GM18508 (cell line): Measurements from ENCODE around the gene KCNQ2.

Experiments
- ATAC-seq: cut with Tn5 transposase; IDR thresholded peaks from one replicate; pipeline ENCODE4 v1.9.1; 2021; ENCODE audit warnings: moderate number of reproducible peaks; ENCODE audit not compliant: insufficient read depth, unreplicated experiment

Gene KCNQ2

DNA sequence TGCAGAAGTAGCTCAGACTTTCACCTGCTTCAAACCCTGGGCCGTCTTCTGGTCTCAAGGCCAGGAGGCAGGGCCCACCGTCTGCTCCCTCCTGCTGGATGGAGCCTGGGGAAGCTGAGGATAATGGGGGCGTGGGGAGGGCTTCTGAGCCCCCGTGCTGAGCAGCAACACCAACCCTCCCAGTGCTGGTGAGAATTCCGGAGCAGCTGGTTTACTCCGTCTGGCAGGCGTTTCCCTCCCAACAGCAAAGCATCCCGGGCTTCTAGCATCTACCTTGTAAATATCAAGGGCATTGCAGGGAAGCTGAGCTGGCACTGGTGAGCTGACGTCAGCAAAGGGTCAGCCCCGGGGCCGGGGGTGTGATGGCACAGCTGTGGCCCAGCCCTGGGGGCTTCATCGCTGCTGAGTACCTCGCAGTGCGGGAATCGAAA lies 94.5 kb downstream of the KCNQ2 start:
- ATAC-seq = no peak

- ATAC-seq = no peak
These were observed 95.1 kb downstream of the KCNQ2 start for GRCh38 chr20:63377256-63377941.

DNA sequence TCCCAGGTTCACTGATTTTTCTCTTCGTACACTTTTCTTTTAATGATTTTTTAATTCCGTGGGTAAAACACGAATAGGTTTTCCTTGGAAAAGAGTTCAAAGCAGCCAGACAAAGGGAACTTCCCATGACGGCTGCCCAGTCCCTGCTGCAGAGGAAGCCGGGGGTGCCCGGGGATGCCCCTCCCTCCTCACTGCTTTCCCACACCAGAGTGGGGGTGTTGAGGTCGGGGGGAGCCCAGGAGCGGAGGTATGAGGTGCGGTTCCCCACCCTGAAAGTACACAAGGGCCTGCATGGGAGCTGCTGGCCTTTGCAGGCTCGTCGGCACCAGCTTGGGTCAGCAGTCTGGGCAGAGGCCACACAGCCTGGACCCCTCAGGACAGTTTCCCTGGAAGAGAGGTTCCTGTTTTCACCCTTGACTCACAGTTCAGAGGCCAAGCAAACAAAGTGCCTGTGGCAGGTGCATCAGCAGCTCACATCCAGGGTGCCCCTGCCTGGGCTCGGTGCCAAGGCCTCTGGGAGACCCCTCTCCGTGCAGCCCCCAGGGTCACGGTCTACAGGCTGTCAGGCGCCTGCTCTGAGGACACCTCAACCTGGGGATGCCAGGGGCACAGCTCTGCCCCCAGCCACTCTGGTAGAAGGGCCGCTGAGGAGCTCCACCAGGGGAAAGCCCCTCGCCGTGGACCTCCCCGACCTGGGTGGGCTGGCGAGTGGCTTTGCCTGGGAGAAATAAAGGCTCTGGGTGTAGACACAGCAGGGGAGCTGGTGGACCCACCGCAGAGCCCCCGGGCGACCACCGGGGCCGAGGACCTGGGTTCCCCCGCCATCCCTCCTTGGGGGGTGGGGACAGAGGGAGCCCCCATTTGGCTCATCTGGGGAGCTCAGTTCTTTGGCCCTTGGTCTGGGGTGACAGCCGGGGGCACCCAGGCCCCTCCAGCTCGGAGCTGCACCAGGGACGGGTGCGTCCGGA lies 95.9 kb downstream of the KCNQ2 start:
- no peak for ATAC-seq

DNA sequence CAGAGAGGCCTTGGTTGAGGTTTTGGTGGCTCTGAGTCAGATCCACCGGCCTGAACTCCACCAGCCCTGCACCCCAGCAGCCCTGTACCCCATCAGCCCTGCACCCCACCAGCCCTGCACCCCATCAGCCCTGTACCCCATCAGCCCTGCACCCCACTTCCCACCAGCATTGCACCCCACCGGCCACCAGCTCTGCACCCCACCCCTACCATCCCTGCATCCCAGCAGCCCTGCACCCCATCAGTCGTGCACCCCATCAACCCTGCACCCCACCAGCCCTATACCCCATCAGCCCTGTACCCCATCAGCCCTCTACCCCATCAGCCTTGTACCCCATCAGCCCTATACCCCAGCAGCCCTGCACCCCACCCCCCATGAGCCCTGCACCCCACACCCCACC lies 97.0 kb downstream of the KCNQ2 start:
- ATAC-seq = no peak

- no peak for ATAC-seq
These were observed 98.0 kb downstream of the KCNQ2 start for GRCh38 chr20:63374504-63374903.

GRCh38 chr20:63373996-63374395 lies 98.5 kb downstream of the KCNQ2 start:
- no peak for ATAC-seq

DNA sequence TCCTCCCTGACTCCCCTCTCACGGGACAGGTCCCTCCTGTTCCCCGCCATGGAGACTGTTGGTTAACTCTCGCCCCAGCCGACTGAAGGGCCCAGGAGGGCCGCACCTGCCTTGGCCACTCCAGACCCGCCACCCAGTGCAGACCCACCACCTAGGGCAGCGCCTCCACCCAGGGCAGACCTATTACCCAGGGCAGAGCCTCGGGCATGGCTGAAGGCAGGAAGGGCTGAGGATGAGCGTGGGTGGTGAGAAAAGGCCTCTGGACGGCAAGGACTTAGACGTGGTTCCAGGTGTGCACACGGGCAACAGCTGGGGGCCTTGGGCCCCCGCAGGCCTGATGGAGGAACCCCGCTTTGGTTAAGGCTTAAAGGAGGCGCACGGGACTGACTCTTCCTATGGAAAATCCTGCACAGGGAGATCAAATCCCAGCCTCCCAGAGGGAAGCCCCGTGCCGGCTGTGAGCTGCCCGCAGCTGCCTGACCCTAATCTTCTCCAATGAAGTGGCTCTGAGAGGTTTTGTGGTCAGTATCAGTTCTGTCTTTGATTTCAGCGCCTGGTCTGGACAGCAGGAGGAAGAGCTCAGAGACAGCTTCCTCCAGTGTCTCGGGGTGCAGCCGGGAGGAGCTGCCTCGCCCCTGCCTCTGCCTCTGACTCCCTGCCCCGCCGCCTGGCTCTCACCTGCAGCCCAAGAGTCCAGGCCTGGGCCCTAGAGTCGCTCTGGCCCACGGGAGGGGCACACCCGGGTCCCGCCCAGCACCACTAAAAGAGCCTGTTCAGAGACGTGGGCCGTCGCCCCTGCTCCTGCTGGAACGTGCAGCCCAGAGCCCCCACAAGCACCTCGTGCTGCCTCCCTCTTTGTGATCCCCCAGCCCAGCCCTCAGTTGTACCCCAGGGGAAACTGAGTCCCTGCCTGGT lies 99.2 kb downstream of the KCNQ2 start:
- no peak for ATAC-seq

GRCh38 chr20:63371291-63371865 lies 101.1 kb downstream of the KCNQ2 start:
- no peak for ATAC-seq

DNA sequence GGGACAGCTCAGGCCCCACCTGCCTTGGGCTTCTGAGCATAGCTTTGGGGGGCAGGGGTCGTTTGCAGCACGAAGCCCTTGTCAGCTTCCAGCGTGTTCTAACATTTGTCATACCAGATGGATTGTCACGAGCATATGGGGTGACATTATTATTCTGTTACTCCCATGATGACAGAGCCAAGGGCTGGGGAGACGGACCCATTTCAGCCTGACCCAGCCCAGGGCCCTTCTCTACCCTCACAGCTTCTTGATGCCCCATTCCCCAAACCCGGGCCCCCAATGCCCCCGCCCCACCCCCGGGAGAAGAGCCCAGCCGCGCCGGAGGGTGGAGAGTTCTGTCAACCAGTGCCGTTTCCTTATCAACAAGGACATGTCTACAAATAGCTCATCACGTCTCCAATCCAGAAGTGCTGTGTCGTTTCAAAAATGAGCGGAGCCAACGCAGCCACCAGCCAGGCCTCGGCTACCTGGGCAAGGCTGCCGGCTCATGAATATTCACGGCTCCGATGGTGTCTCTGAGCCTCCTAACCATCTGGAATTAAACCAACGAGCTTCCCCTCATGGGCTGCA lies 101.8 kb downstream of the KCNQ2 start:
- ATAC-seq = no peak

DNA sequence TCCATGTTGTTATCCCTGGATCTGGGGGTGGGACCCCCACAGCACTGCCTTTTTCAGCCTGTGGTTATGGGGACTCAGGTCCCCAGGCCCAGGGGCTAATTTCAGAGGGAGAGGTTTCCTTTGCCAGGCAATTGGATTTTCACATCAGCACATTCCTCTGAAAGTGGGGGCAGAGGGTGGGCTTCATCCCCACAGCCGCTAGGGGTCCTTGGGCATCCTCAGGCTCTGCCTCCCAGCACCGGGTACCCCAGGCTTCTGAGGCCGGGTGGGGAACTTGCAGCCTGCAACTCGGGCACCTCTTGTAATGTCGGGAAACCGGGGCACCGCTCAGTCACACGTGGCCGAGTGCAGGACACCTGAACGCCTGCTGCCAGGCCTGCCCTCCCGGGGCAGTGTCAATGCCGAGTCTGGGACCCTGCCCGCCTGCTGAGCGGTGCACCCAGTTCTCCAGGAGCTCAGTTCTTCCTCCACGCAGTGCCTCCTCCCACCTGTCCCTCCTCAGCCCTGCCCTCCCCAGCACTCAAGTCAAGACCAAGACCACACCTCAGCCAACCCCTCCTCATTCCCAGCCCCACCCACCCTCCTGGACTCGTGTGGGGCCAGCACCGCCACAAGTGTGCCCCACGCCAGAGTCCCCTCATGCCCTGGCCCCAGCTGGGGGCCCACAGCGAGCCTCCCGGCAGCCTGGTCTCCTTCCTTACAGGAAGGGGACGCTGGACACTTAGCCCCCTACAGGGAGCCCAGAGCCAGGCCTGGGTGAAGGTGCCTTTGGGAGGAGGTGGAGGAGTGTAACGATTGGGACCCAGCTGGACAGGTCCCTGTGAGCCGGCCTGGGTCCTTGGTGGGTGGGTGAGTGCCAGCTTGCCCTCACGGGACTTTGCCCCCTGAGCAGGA lies 102.5 kb downstream of the KCNQ2 start:
- ATAC-seq = no peak

- no peak for ATAC-seq
These were observed 103.4 kb downstream of the KCNQ2 start for GRCh38 chr20:63369024-63369530.

GRCh38 chr20:63368151-63368550 lies 104.3 kb downstream of the KCNQ2 start:
- no peak for ATAC-seq

GRCh38 chr20:63367446-63368055 lies 104.9 kb downstream of the KCNQ2 start:
- no peak for ATAC-seq

GRCh38 chr20:63366390-63367365 lies 105.8 kb downstream of the KCNQ2 start:
- ATAC-seq = no peak

DNA sequence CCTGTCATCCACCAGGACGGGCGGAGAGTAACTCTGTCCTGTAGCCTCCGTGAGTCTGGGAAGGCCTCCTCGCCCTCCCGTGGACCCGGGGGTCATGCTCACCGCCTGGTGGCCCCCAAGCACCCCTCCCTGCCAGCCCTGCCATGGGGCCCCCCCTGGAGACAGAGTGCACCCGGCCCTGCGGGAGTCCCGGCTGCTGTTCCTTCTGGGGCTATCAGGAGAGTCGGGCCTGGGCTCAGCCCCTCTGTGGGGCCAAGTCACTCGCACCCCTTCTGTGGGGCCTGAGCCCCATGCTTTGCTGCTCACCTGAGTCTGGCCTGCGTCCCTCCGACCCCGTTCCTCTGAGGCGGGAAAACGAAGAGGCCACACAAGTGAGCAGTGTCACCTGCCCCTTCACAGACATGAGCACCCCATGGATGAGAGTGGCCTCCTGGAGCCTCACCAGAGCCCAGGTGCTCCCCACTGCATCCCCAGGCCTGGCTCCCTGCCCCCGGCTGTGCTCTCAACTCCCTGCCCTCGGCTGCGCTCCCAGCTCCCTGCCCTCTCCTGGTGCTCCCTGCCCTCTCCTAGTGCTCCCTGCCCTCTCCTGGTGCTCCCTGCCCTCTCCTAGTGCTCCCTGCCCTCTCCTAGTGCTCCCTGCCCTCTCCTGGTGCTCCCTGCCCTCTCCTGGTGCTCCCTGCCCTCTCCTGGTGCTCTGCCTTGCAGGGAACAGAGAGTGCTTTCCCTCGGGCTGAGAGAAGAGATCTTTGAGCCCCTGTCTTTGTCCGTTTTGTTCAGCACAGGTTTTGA lies 106.7 kb downstream of the KCNQ2 start:
- ATAC-seq = no peak
